Head of caudate nucleus (tissue), 42 donors: ENCODE measurements around the gene USP2.
A peak's percentile ranks its signal among the peaks of the same experiment; 100 is the strongest.
"Not testable (repeated sequence)": the region's sequence is repeated elsewhere in the genome, so short reads cannot be mapped to it uniquely, and the experiment has no call there.

ENCODE experiments used
- DNase-seq, 42 donors: peaks; one replicate each; pipeline versions ENCODE4 v3.0.0 to v3.0.0-alpha.2; 2020 to 2021; ENCODE audit warnings: mixed read lengths in 7 of 42
- intact Hi-C: fragments of 100-400 bp; cut with DNase I; formaldehyde crosslinking; loops from one replicate; pipeline ENCODE4 v1.15.0; 2022

The USP2 gene

GRCh38 chr11:119415517-119415916, 34.0 kb upstream of the USP2 start:
- intact Hi-C loops = no loop called here
- DNase-seq = no peak

DNA sequence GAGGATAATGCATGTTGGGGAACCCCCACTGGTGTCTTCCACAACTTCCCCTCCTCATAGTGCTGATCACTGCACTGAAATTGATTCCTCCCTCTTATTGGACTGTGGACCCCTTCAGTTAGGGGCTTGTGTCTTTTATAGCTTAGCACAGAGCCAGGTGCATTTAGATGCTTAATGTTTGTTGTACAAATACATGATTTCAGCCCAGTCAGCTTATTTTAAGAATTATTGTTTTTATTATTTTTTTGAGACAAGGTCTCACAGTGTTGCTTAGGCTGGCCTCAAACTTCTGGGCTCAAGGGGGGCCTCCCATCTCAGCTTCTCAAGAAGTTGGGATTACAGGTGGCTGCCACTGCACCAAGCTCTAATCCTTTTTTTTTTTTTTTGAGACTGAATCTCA, 33.2 kb upstream of the USP2 start:
- DNase-seq = no peak
- intact Hi-C loops = no loop called here

- no peak for DNase-seq
- intact Hi-C loops = no loop called here
Observed at GRCh38 chr11:119414321-119414720, 32.8 kb upstream of the USP2 start.

DNA sequence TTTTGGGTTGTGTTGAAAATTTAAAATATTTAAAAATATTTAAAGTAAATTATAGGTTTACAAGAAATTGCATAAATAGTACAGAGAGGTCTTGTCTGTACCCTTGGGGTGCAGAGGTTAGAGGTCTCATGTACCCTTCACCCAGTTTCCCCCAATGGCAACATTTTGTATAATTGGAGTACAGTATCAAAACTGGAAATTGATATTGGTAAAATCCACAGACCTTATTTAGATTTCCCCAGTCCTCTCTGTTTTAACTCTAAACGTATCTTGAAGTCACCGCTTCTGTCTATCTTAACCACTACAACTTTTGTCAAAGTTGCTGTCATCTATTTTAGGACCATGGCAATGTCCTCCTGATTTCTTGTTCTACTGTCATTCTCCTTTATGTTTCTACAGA, 30.6 kb upstream of the USP2 start:
- no peak for DNase-seq
- intact Hi-C loops = no loop called here

DNA sequence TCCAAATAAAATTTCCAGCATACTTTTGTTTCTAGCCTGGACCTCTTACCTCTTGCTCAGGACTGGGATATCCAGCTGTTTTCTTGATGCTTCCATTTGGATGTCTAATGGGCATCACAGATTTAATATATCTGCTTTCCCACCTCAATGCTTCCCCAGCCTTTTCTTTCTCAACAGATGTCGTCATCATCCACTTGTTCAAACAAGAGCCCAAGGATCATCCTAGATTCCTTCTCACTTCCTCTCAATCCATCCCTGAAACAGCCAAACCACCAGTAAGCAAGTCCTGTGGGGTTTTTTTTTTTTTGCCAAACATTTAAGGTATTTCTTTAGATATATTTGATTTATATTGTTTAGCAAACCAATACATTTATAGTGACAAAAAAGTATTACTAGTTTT, 29.0 kb upstream of the USP2 start:
- DNase-seq = no peak
- intact Hi-C loops = no loop called here

- intact Hi-C loops = no loop called here
Observed at GRCh38 chr11:119409731-119410130, 28.2 kb upstream of the USP2 start.

GRCh38 chr11:119406005-119406404, 24.5 kb upstream of the USP2 start:
- no peak for DNase-seq
- intact Hi-C loops = no loop called here

More at GRCh38 chr11:119409731-119410130, 28.2 kb upstream of the USP2 start:
- DNase-seq = no peak

DNA sequence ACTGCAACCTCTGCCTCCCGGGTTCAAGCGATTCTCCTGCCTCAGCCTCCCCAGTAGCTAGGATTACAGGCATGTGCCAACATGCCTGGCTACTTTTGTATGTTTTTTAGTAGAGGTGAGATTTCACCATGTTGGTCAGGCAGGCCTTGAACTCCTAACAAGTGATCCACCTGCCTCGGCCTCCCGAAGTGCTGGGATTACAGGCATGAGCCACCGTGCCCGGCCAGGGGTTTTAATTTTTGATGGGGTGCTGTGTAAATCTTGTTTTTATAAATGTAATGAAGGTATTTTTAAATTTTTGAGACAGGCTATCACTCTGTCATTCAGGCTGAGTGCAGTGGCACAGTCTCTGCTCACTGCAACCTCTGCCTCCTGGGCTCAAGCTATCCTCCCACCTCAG, 24.0 kb upstream of the USP2 start:
- DNase-seq, intact Hi-C loops: not testable (repeated sequence)

- DNase-seq = no peak
- intact Hi-C loops = no loop called here
Observed at GRCh38 chr11:119404872-119405271, 23.4 kb upstream of the USP2 start.

DNA sequence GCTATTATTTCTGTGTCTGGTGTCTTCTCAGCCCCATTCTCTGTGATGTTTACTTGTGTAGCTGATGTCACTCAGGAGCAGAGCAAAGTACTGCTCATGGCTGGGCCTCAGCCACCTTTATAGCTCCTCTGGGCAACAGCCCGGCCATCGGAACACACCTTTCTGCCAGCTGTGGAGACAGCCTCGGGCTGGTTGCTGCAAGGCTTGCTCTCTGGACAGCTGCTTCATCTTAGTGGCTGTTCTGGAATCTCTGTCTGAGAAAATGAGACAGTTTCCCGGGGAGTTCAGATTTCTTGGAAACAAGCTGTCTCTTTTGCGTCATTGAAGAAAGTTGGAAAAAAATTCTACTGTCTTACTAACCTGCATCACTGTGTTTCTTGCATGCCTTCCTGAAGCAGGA, 21.5 kb upstream of the USP2 start:
- intact Hi-C loops = no loop called here
- DNase-seq = no peak

- no peak for DNase-seq
- intact Hi-C loops = no loop called here
Observed at GRCh38 chr11:119402470-119402869, 21.0 kb upstream of the USP2 start.

DNA sequence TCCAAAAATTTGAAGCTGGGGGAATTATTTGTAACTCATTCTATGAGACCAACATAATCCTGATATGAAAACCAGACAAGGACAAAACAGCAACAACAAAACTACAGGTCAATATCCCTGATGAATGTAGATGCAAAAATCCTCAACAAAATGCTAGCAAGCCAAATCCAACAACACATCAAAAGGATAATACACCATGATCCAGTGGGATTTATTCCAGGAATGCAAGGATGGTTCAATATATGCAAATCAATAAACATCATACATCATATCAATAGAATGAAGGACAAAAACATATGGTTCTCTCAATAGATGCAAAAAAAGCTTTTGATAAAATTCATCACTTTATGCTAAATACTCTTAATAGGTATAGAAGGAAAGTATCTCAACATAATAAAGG, 19.4 kb upstream of the USP2 start:
- intact Hi-C loops = no loop called here
- DNase-seq = no peak

- intact Hi-C loops = no loop called here
- DNase-seq = no peak
Observed at GRCh38 chr11:119397740-119398139, 16.2 kb upstream of the USP2 start.

GRCh38 chr11:119396835-119397234, 15.3 kb upstream of the USP2 start:
- intact Hi-C loops = no loop called here
- DNase-seq = no peak

DNA sequence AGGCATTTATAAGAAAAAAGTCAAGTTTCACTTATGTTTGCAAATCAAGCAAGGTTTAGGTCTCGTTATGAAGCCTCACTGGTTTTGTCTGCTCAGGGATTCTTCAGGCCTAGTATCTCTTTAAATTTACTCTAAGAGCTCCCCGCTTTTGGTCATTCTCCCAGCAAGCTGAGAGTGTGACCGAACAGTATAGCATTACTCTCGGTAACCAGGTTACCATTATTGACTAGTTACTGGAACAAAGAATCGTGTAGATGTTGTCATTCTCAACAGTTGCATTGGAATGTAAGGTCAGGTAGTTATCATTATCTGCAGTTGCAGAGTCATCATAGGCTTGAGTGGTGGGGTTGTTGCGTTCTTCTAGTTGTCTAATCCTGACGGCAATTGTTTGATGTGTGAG, 9.8 kb upstream of the USP2 start:
- intact Hi-C loops = no loop called here
- no peak for DNase-seq

- DNase-seq = no peak
- intact Hi-C loops = no loop called here
Observed at GRCh38 chr11:119389611-119390254, 8.2 kb upstream of the USP2 start.

DNA sequence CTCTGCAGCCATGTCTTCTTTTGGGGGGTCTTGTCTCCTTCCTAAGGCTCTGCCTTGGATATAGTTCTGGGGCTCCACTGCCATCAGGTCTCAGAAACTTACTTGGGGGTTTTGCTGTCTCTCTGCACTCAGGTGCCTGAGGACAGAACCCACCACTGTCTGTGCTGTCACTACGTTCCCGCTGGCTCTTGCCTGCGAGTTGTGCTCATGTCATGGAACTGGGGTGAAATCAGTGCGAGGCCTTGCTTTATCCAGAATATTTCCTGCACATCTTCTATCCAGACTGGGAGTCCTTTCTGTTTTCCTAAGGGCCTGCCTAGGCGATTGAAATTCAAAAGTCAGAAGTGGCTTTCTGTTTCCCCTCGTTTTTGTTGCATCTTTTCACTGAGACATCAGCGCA, 6.6 kb upstream of the USP2 start:
- intact Hi-C loops = no loop called here
- DNase-seq = no peak

GRCh38 chr11:119384332-119384731, 2.8 kb upstream of the USP2 start:
- intact Hi-C loops = loop anchor here (5.0 kb wide), 1 partner anchor 93 kb away; no protein-coding TSS in a partner anchor
- DNase-seq = no peak

- DNase-seq = not testable (repeated sequence)
- intact Hi-C loops = loop anchor here (5.0 kb wide), 1 partner anchor 95 kb away; no protein-coding TSS in a partner anchor
Observed at GRCh38 chr11:119382513-119382912, 1.0 kb upstream of the USP2 start.

- DNase-seq = no peak
- intact Hi-C loops = loop anchor here (5.0 kb wide), 1 partner anchor 95 kb away; no protein-coding TSS in a partner anchor
Observed at GRCh38 chr11:119382101-119382500, 611 bp upstream of the USP2 start.

DNA sequence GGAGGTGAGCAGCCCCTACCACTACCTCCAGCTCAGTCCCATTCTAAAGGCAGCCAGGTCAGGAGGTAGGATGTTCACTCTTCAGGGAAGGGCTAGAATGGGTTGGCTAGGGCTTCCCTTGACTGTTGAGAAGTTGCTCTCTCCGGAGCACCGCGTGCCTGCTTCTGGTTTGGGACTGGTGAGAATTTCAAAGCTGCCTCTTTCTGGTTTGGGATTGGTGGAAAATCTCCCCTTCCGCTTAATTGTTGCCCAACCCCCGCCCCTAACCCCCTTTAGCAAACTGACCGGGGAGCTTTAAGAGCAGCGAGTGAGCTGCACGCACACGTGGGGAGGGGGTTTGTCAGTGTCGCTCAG, 686 bp downstream of the USP2 start:
- DNase-seq = peak in 7 of 42 donors; percentile 20 to 50 (median 40)
- intact Hi-C loops = loop anchor here (5.0 kb wide), 1 partner anchor 96 kb away; no protein-coding TSS in a partner anchor
